ENCODE measurements around the gene CA5A.

DNA sequence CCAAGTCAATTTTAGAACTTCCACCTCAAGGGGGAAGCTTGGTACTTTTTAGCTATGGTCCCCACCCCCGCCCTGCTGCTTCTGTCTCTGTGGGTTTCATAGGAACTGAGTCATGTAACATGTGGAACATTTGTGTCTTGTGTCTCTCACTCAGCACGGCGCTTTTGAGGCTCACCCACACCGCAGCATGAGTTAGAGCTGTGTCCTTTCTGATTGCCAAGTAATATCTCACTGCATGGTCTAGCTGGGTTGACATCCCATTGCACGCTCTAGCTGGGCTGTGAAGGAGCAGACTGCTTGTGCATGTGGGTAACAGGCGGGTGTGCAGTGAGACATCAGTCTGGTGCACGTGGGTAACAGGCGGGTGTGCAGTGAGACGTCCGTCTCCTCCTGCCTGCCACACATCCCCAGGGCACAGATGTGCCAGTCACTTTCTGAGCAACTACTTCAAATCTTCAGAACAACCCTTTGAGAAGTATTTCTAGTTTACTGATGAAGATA, 40.6 kb downstream of the CA5A start:
- TF ChIP-seq, protein P1, sequence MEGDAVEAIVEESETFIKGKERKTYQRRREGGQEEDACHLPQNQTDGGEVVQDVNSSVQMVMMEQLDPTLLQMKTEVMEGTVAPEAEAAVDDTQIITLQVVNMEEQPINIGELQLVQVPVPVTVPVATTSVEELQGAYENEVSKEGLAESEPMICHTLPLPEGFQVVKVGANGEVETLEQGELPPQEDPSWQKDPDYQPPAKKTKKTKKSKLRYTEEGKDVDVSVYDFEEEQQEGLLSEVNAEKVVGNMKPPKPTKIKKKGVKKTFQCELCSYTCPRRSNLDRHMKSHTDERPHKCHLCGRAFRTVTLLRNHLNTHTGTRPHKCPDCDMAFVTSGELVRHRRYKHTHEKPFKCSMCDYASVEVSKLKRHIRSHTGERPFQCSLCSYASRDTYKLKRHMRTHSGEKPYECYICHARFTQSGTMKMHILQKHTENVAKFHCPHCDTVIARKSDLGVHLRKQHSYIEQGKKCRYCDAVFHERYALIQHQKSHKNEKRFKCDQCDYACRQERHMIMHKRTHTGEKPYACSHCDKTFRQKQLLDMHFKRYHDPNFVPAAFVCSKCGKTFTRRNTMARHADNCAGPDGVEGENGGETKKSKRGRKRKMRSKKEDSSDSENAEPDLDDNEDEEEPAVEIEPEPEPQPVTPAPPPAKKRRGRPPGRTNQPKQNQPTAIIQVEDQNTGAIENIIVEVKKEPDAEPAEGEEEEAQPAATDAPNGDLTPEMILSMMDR (IDR thresholded peaks at IDR 0.05; ENCODE audit: borderline replicate concordance, extremely low read depth, low read length, poor library complexity, severe bottlenecking): peak; percentile 16
- no peak for TF ChIP-seq EZH2 (IDR thresholded peaks at IDR 0.05; ENCODE audit: borderline replicate concordance, low read depth, low read length, severe bottlenecking)

Measured in DND-41 (cell line).